HepG2 (cell line): ENCODE data around the gene TMX4. TPM values are rescaled to one million over a fixed set of nuclear protein-coding genes. Genes with fewer than 3 reads are reported as not detected.

Experiments used
- AGO1 ChIP-seq: fragments of 200-400 bp; formaldehyde crosslinking; IDR thresholded peaks from 2 replicates; pipeline ENCODE4 v1.6.1; 2017; ENCODE audit warnings: mild to moderate bottlenecking, low read depth, low read length, moderate library complexity; ENCODE audit not compliant: poor library complexity, severe bottlenecking
- DMAP1 ChIP-seq: IDR thresholded peaks from 2 replicates; pipeline ENCODE4 v1.6.1; 2016
- EEA1 ChIP-seq: sonication (generic); formaldehyde crosslinking; IDR thresholded peaks from 2 replicates; pipeline ENCODE4 v1.5.1; 2020; ENCODE audit warnings: mild to moderate bottlenecking, missing genetic modification reagents, borderline replicate concordance
- FOSL1 ChIP-seq: sonication (generic); formaldehyde crosslinking; IDR thresholded peaks from 2 replicates; pipeline ENCODE4 v1.9.0; 2021; ENCODE audit warnings: missing genetic modification reagents, borderline replicate concordance
- FOXJ3 ChIP-seq: sonication (generic); formaldehyde crosslinking; IDR thresholded peaks from 2 replicates; pipeline ENCODE4 v1.4.0; 2020; ENCODE audit warnings: missing genetic modification reagents, mild to moderate bottlenecking, borderline replicate concordance
- HNRNPL ChIP-seq: fragments of 200-400 bp; formaldehyde crosslinking; IDR thresholded peaks from 2 replicates; pipeline ENCODE4 v1.6.1; 2017; ENCODE audit warnings: mild to moderate bottlenecking, low read depth, low read length
- MAZ ChIP-seq, 2 experiments: sonication (generic) in 1 of 2; formaldehyde crosslinking in 1 of 2; IDR thresholded peaks; 2 replicates each; pipeline versions ENCODE4 v1.5.0 to v1.6.1; 2012 to 2020; ENCODE audit warnings: low read depth in 2 of 2, mild to moderate bottlenecking in 2 of 2, borderline replicate concordance in 1 of 2, improper control_type of control experiment in 1 of 2, low read length in 1 of 2, missing genetic modification reagents in 1 of 2, moderate library complexity in 1 of 2
- SIX1 ChIP-seq: sonication (generic); formaldehyde crosslinking; IDR thresholded peaks from 2 replicates; pipeline ENCODE4 v1.4.0; 2020; ENCODE audit warnings: missing genetic modification reagents, borderline replicate concordance
- SOX13 ChIP-seq, 3 experiments: fragments of 450-650 bp in 1 of 3; sonication (generic) in 1 of 3; formaldehyde crosslinking in 1 of 3; IDR thresholded peaks in 2 of 3; conservative IDR thresholded peaks in 1 of 3; 2 replicates each; pipeline versions ENCODE4 v1.5.0 to v1.6.1; 2016 to 2020; ENCODE audit warnings: antibody characterized with exemption in 1 of 3, mild to moderate bottlenecking in 1 of 3, missing compliant biosample characterization in 1 of 3, missing genetic modification reagents in 1 of 3, moderate library complexity in 1 of 3
- ZBTB14 ChIP-seq: sonication (generic); formaldehyde crosslinking; IDR thresholded peaks from 2 replicates; pipeline ENCODE4 v1.4.0; 2020; ENCODE audit warnings: missing genetic modification reagents
- ZBTB34 ChIP-seq: sonication (generic); formaldehyde crosslinking; IDR thresholded peaks from 2 replicates; pipeline ENCODE4 v1.8.0; 2022; ENCODE audit warnings: mild to moderate bottlenecking, missing genetic modification reagents
- ZBTB37 ChIP-seq: sonication (generic); formaldehyde crosslinking; IDR thresholded peaks from 2 replicates; pipeline ENCODE4 v1.4.0; 2020; ENCODE audit warnings: mild to moderate bottlenecking, missing genetic modification reagents
- ZNF580 ChIP-seq: IDR thresholded peaks from 2 replicates; pipeline ENCODE4 v1.6.1; 2016; ENCODE audit warnings: low read depth, borderline replicate concordance
- polyA plus RNA-seq, 8 experiments: library from polyadenylated mRNA; depleted of rRNA in 3 of 8; stranded (reverse) in 7 of 8; unstranded in 1 of 8; fragments of >200 nt; fragmentation: Illumina TruSeq in 4 of 8; extraction: Trizol in 4 of 8; gene quantifications; 2 replicates each; pipeline versions ENCODE4 v1.2.1 to v1.2.3, GENCODE V29; 2011 to 2016; ENCODE audit warnings: low read depth in 4 of 8, missing spikeins in 1 of 8, mixed read lengths in 1 of 8; ENCODE audit not compliant: insufficient read depth in 1 of 8
- total RNA-seq, 5 experiments: library from RNA; depleted of rRNA; stranded (reverse); fragments of >200 nt; fragmentation: Illumina TruSeq; extraction: Trizol; gene quantifications; 2 replicates each; pipeline ENCODE4 v1.2.3, GENCODE V29; 2016; ENCODE audit warnings: low read depth in 1 of 5
- TF ChIP-seq, protein P1 (sequence below): sonication (generic); formaldehyde crosslinking; IDR thresholded peaks from 2 replicates; pipeline ENCODE4 v1.4.0; 2020; ENCODE audit warnings: mild to moderate bottlenecking, missing genetic modification reagents
- TF ChIP-seq, protein P2 (sequence below): sonication (generic); formaldehyde crosslinking; IDR thresholded peaks from 2 replicates; pipeline ENCODE4 v1.4.0; 2020; ENCODE audit warnings: missing genetic modification reagents

Gene TMX4
- total and polyA plus RNA-seq, 2 of the 13 experiments (the other 11 are each of a cell fraction or from before 2014, with no cell fraction given), result 7.6 to 21.4 TPM

- TF ChIP-seq, protein P1, sequence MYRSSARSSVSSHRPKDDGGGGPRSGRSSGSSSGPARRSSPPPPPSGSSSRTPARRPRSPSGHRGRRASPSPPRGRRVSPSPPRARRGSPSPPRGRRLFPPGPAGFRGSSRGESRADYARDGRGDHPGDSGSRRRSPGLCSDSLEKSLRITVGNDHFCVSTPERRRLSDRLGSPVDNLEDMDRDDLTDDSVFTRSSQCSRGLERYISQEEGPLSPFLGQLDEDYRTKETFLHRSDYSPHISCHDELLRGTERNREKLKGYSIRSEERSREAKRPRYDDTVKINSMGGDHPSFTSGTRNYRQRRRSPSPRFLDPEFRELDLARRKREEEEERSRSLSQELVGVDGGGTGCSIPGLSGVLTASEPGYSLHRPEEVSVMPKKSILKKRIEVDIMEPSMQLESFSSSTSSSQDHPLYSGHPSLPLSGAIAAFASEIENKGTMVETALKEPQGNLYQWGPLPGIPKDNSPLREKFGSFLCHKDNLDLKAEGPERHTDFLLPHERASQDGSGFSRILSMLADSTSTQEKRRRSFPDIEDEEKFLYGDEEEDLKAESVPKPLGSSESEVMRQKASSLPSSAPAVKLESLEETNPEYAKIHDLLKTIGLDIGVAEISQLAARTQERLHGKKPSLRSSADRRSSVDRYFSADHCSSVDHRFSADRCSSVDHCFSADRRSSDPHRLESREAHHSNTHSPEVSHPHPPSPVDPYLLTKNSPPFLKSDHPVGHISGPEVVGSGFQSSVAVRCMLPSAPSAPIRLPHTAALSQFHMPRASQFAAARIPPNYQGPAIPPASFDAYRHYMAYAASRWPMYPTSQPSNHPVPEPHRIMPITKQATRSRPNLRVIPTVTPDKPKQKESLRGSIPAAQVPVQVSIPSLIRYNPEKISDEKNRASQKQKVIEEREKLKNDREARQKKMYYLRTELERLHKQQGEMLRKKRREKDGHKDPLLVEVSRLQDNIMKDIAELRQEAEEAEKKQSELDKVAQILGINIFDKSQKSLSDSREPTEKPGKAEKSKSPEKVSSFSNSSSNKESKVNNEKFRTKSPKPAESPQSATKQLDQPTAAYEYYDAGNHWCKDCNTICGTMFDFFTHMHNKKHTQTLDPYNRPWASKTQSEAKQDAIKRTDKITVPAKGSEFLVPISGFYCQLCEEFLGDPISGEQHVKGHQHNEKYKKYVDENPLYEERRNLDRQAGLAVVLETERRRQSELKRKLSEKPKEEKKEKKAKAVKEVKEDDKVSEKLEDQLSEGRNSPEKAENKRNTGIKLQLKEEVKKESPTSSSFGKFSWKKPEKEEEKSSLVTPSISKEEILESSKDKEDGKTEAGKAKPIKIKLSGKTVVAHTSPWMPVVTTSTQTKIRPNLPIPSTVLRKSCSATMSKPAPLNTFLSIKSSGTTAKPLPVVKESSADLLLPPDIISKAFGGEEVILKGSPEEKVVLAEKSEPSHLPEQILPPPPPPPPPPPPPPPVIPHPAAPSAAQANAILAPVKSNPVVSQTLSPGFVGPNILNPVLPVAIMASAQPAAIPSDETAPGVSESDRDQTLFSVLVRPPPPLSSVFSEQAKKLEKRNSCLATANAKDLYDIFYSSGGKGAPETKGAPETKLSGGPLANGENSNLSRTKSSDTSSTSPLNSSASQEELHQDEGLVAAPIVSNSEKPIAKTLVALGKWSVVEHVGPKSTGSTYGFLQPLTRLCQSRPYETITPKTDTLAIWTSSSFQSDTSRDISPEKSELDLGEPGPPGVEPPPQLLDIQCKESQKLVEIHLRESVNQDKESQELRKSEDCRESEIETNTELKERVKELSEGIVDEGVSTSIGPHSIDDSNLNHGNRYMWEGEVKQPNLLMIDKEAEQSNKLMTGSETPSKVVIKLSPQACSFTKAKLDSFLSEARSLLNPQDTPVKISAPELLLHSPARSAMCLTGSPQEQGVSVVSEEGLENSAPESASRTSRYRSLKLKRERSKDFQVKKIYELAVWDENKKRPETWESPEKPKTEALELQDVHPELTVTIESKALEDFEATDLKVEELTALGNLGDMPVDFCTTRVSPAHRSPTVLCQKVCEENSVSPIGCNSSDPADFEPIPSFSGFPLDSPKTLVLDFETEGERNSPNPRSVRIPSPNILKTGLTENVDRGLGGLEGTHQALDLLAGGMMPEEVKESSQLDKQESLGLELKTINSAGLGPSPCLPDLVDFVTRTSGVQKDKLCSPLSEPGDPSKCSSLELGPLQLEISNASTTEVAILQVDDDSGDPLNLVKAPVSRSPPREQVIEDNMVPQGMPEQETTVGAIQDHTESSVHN, result no peak
- TF ChIP-seq FOXJ3 (CRISPR knock-in tag) (0 out of 2 replicates have a peak, but pooled peaks have one; percentile 18), MAZ (IDR thresholded peaks at IDR 0.05; ENCODE audit: borderline replicate concordance, low read depth, low read length) (no peak), MAZ (CRISPR knock-in tag; IDR thresholded peaks at IDR 0.05; ENCODE audit: low read depth) (no peak), SIX1 (CRISPR knock-in tag) (peak; percentile 22; the same call in 1 of the 2 replicates), DMAP1 (CRISPR knock-in tag) (no peak), ZBTB34 (CRISPR knock-in tag) (no peak), ZBTB14 (no peak), AGO1 (no peak), EEA1 (CRISPR knock-in tag) (no peak), HNRNPL (no peak), SOX13 (IDR thresholded peaks at IDR 0.05) (no peak), SOX13 (CRISPR knock-in tag; conservative IDR thresholded peaks at IDR 0.05 in 1 of 2, IDR thresholded peaks at IDR 0.05 in 1 of 2) (peak in 1 of 2 experiments; percentile 50; a peak in 1 of 4 replicates), FOSL1 (CRISPR knock-in tag) (no peak), ZNF580 (CRISPR knock-in tag) (no peak), ZBTB37 (CRISPR knock-in tag) (no peak)
- TF ChIP-seq, protein P2, sequence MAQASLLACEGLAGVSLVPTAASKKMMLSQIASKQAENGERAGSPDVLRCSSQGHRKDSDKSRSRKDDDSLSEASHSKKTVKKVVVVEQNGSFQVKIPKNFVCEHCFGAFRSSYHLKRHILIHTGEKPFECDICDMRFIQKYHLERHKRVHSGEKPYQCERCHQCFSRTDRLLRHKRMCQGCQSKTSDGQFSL (CRISPR knock-in tag), result no peak
Observed at GRCh38 chr20:7981374-7981773, 38.2 kb downstream of the TMX4 start (continued).
